Liver (tissue), 9 donors: ENCODE results near the gene KIZ. TPM values are rescaled to one million over a fixed set of nuclear protein-coding genes. Genes with fewer than 3 reads are reported as not detected.

Experiments used
- DNase-seq: peaks from one replicate; pipeline ENCODE4 v3.0.0-alpha.2; 2017; ENCODE audit warnings: low spot score
- H3K27ac ChIP-seq, 2 donors: one replicate each; pipeline ENCODE4 v1.7.0; 2013; ENCODE audit warnings: inconsistent platforms in 2 of 2, low read length in 2 of 2, control low read depth in 1 of 2, low read depth in 1 of 2, mild to moderate bottlenecking in 1 of 2
- H3K27me3 ChIP-seq, 4 donors: one replicate each; pipeline versions ENCODE4 v1.6.1 to v1.7.0; 2013; ENCODE audit warnings: low read length in 3 of 4, inconsistent platforms in 1 of 4, mild to moderate bottlenecking in 1 of 4, moderate library complexity in 1 of 4; ENCODE audit not compliant: control insufficient read depth in 4 of 4, insufficient read depth in 4 of 4
- H3K36me3 ChIP-seq, 4 donors: one replicate each; pipeline versions ENCODE4 v1.6.1 to v1.7.0; 2013; ENCODE audit warnings: low read length in 3 of 4, mild to moderate bottlenecking in 3 of 4, low read depth in 1 of 4, moderate library complexity in 1 of 4; ENCODE audit not compliant: control insufficient read depth in 4 of 4, insufficient read depth in 3 of 4
- H3K4me1 ChIP-seq, 4 donors: one replicate each; pipeline versions ENCODE4 v1.6.1 to v1.7.0; 2013; ENCODE audit warnings: low read length in 3 of 4, mild to moderate bottlenecking in 3 of 4, moderate library complexity in 1 of 4; ENCODE audit not compliant: control insufficient read depth in 4 of 4, insufficient read depth in 4 of 4
- H3K4me3 ChIP-seq, 3 donors: one replicate each; pipeline versions ENCODE4 v1.6.1 to v1.7.0; 2013; ENCODE audit warnings: low read length in 3 of 3, control low read depth in 1 of 3, low read depth in 1 of 3, mild to moderate bottlenecking in 1 of 3
- H3K9ac ChIP-seq, 2 donors: one replicate each; pipeline ENCODE4 v1.7.0; 2013; ENCODE audit warnings: low read length in 2 of 2, mild to moderate bottlenecking in 2 of 2, moderate library complexity in 2 of 2, control low read depth in 1 of 2, low read depth in 1 of 2
- H3K9me3 ChIP-seq, 4 donors: one replicate each; pipeline versions ENCODE4 v1.6.1 to v1.7.0; 2013; ENCODE audit warnings: low read length in 3 of 4; ENCODE audit not compliant: control insufficient read depth in 4 of 4
- ATF3 ChIP-seq: IDR thresholded peaks from 2 replicates; pipeline ENCODE4 v1.6.1; 2016; ENCODE audit warnings: antibody characterized with exemption
- CTCF ChIP-seq: fragments of 150-350 bp; IDR thresholded peaks from 2 replicates; pipeline ENCODE4 v1.5.1; 2017; ENCODE audit warnings: improper control_type of control experiment, low read depth, low read length; ENCODE audit not compliant: missing input control
- EGR1 ChIP-seq, 2 donors: IDR thresholded peaks; 2 replicates each; pipeline ENCODE4 v1.6.1; 2016 to 2018; ENCODE audit warnings: antibody characterized with exemption in 2 of 2, low read depth in 2 of 2
- FOXA1 ChIP-seq: IDR thresholded peaks from 2 replicates; pipeline ENCODE4 v1.6.1; 2016; ENCODE audit warnings: antibody characterized with exemption
- FOXA2 ChIP-seq: IDR thresholded peaks from 2 replicates; pipeline ENCODE4 v1.6.1; 2016; ENCODE audit warnings: antibody characterized with exemption
- GABPA ChIP-seq, 2 donors: IDR thresholded peaks in 1 of 2; conservative IDR thresholded peaks in 1 of 2; 2 replicates each; pipeline ENCODE4 v1.6.1; 2016; ENCODE audit warnings: antibody characterized with exemption in 2 of 2, mild to moderate bottlenecking in 1 of 2, moderate library complexity in 1 of 2
- HNF4A ChIP-seq, 2 donors: conservative IDR thresholded peaks; 2 replicates each; pipeline ENCODE4 v1.6.1; 2016; ENCODE audit warnings: antibody characterized with exemption in 2 of 2, mild to moderate bottlenecking in 2 of 2
- HNF4G ChIP-seq: IDR thresholded peaks from 2 replicates; pipeline ENCODE4 v1.6.1; 2016; ENCODE audit warnings: antibody characterized with exemption
- JUND ChIP-seq, 2 donors: IDR thresholded peaks; 2 replicates each; pipeline ENCODE4 v1.6.1; 2016; ENCODE audit warnings: antibody characterized with exemption in 2 of 2
- MAX ChIP-seq: IDR thresholded peaks from 2 replicates; pipeline ENCODE4 v1.6.1; 2016; ENCODE audit warnings: antibody characterized with exemption
- NR2F2 ChIP-seq: IDR thresholded peaks from 2 replicates; pipeline ENCODE4 v1.6.1; 2016; ENCODE audit warnings: antibody characterized with exemption
- RAD21 ChIP-seq, 2 donors: IDR thresholded peaks; 2 replicates each; pipeline ENCODE4 v1.6.1; 2016; ENCODE audit warnings: antibody characterized with exemption in 2 of 2, mild to moderate bottlenecking in 2 of 2
- REST ChIP-seq: IDR thresholded peaks from 2 replicates; pipeline ENCODE4 v1.6.1; 2016; ENCODE audit warnings: antibody characterized with exemption, mild to moderate bottlenecking
- RXRA ChIP-seq, 2 donors: IDR thresholded peaks; 2 replicates each; pipeline ENCODE4 v1.6.1; 2017 to 2018; ENCODE audit warnings: antibody characterized with exemption in 2 of 2, mild to moderate bottlenecking in 1 of 2
- SP1 ChIP-seq: IDR thresholded peaks from 2 replicates; pipeline ENCODE4 v1.6.1; 2018; ENCODE audit warnings: antibody characterized with exemption, mild to moderate bottlenecking
- TAF1 ChIP-seq: conservative IDR thresholded peaks from 2 replicates; pipeline ENCODE4 v1.6.1; 2016; ENCODE audit warnings: antibody characterized with exemption, mild to moderate bottlenecking
- YY1 ChIP-seq: IDR thresholded peaks from 2 replicates; pipeline ENCODE4 v1.6.1; 2016; ENCODE audit warnings: antibody characterized with exemption, mild to moderate bottlenecking
- ZBTB33 ChIP-seq: IDR thresholded peaks from 2 replicates; pipeline ENCODE4 v1.6.1; 2016; ENCODE audit warnings: antibody characterized with exemption
- WGBS: extraction: QIAGEN DNeasy Blood & Tissue Kit; methylation state at CpG from one replicate; pipeline ENCODE4 v1.1.7; 2013; 5-methylcytosine and 5-hydroxymethylcytosine counted together
- polyA plus RNA-seq, 2 donors: library from polyadenylated mRNA; stranded (reverse) in 1 of 2; unstranded in 1 of 2; fragments of 200-250 nt in 1 of 2; fragments of >200 nt in 1 of 2; fragmentation: Nextera tagmentation in 1 of 2; extraction: Ambion mirVana in 1 of 2; gene quantifications; one replicate each; pipeline versions ENCODE4 v1.2.1 to v1.2.3, GENCODE V29; 2013 to 2015
- total RNA-seq, 2 donors: library from RNA; depleted of rRNA; stranded (reverse); fragments of >200 nt; gene quantifications; one replicate each; pipeline ENCODE4 v1.2.3, GENCODE V29; 2014
- donor health status: healthy.
- donor health status: healthy.
- donor health status: healthy.
- donor health status: healthy.
- donor health status: healthy.

Gene KIZ
- total and polyA plus RNA-seq, 4 donors: 3.0 to 9.5 (median 5.2) TPM

- Histone ChIP-seq H3K27me3 (no peaks in the 10 kb centered on the region), H3K27ac (no peak overlapping the region), H3K4me1 (no peaks in the 10 kb centered on the region), H3K9me3 (no peaks in the 10 kb centered on the region), H3K4me3 (no peak overlapping the region), H3K36me3 (no peaks in the 10 kb centered on the region), H3K9ac (no peak overlapping the region)
- no peak for DNase-seq
- 75% methylated on average over 6 of the region's 6 CpGs for WGBS
- no peak for TF ChIP-seq NR2F2
- TF ChIP-seq REST: no peak
- no peak for TF ChIP-seq FOXA2
- TF ChIP-seq YY1: no peak
- no peak for TF ChIP-seq GABPA (IDR thresholded peaks at IDR 0.05 in 1 of 2, conservative IDR thresholded peaks at IDR 0.05 in 1 of 2)
- no peak for TF ChIP-seq HNF4A (conservative IDR thresholded peaks at IDR 0.05)
- TF ChIP-seq ZBTB33: no peak
- no peak for TF ChIP-seq HNF4G
- TF ChIP-seq FOXA1: no peak
- no peak for TF ChIP-seq RAD21 (IDR thresholded peaks at IDR 0.05)
- no peak for TF ChIP-seq TAF1
- TF ChIP-seq MAX: no peak
- TF ChIP-seq SP1: no peak
- no peak for TF ChIP-seq EGR1 (IDR thresholded peaks at IDR 0.05; ENCODE audit: low read depth in 2 of 2)
- TF ChIP-seq RXRA (IDR thresholded peaks at IDR 0.05): no peak
- no peak for TF ChIP-seq JUND (IDR thresholded peaks at IDR 0.05)
- TF ChIP-seq ATF3: no peak
Observed at GRCh38 chr20:21251278-21251677, 125.4 kb downstream of the KIZ start.

GRCh38 chr20:21257192-21257591, 131.3 kb downstream of the KIZ start:
- Histone ChIP-seq H3K27me3 (no peaks in the 10 kb centered on the region), H3K36me3 (no peaks in the 10 kb centered on the region), H3K4me3 (no peak overlapping the region), H3K9ac (no peak overlapping the region), H3K27ac (no peak overlapping the region), H3K9me3 (no peaks in the 10 kb centered on the region), H3K4me1 (no peaks in the 10 kb centered on the region)
- DNase-seq: no peak
- 51% methylated on average over 3 of the region's 3 CpGs for WGBS
- TF ChIP-seq FOXA2: no peak
- no peak for TF ChIP-seq ZBTB33
- TF ChIP-seq ATF3: no peak
- TF ChIP-seq HNF4A (conservative IDR thresholded peaks at IDR 0.05): no peak
- TF ChIP-seq GABPA (IDR thresholded peaks at IDR 0.05 in 1 of 2, conservative IDR thresholded peaks at IDR 0.05 in 1 of 2): no peak
- TF ChIP-seq FOXA1: no peak
- TF ChIP-seq CTCF: no peak
- TF ChIP-seq EGR1 (IDR thresholded peaks at IDR 0.05; ENCODE audit: low read depth in 2 of 2): no peak
- TF ChIP-seq RXRA (IDR thresholded peaks at IDR 0.05): no peak
- TF ChIP-seq NR2F2: no peak
- TF ChIP-seq MAX: no peak
- TF ChIP-seq HNF4G: no peak
- TF ChIP-seq YY1: no peak
- no peak for TF ChIP-seq SP1
- TF ChIP-seq RAD21 (IDR thresholded peaks at IDR 0.05): no peak
- TF ChIP-seq TAF1: no peak
- no peak for TF ChIP-seq JUND (IDR thresholded peaks at IDR 0.05)
